SK-N-SH treated with all-trans-retinoic acid at 6 μM for 48 hours (cell line): Measurements from ENCODE around the gene EXOC4.

ENCODE experiments used
- ARNTL ChIP-seq: fragments of 450-650 bp; formaldehyde crosslinking; IDR thresholded peaks from 2 replicates; pipeline ENCODE4 v1.5.0; 2020; ENCODE audit warnings: low read depth, mild to moderate bottlenecking, moderate library complexity, borderline replicate concordance
- ISL1 ChIP-seq: fragments of 250-450 bp; sonication (Bioruptor Pico); IDR thresholded peaks from 2 replicates; pipeline ENCODE4 v2.1.2; 2022; ENCODE audit warnings: mild to moderate bottlenecking, moderate library complexity
- SNAI2 ChIP-seq: fragments of 250-450 bp; sonication (Bioruptor Pico); IDR thresholded peaks from 2 replicates; pipeline ENCODE4 v1.5.0; 2020; ENCODE audit warnings: mild to moderate bottlenecking, moderate library complexity
- ZC3H10 ChIP-seq: fragments of 250-450 bp; sonication (Bioruptor Pico); IDR thresholded peaks from 2 replicates; pipeline ENCODE4 v1.5.1; 2021; ENCODE audit warnings: mild to moderate bottlenecking, moderate library complexity
- ZFP3 ChIP-seq: fragments of 250-450 bp; sonication (Bioruptor Pico); IDR thresholded peaks from 2 replicates; pipeline ENCODE4 v1.5.0; 2020; ENCODE audit warnings: mild to moderate bottlenecking, moderate library complexity
- ZFP30 ChIP-seq: fragments of 450-650 bp; formaldehyde crosslinking; IDR thresholded peaks from 2 replicates; pipeline ENCODE4 v1.5.0; 2022; ENCODE audit warnings: mild to moderate bottlenecking, moderate library complexity
- TF ChIP-seq, protein P1 (sequence below): fragments of 250-450 bp; sonication (Bioruptor Pico); IDR thresholded peaks from 2 replicates; pipeline ENCODE4 v1.8.0; 2020; ENCODE audit warnings: mild to moderate bottlenecking, moderate library complexity, borderline replicate concordance

DNA sequence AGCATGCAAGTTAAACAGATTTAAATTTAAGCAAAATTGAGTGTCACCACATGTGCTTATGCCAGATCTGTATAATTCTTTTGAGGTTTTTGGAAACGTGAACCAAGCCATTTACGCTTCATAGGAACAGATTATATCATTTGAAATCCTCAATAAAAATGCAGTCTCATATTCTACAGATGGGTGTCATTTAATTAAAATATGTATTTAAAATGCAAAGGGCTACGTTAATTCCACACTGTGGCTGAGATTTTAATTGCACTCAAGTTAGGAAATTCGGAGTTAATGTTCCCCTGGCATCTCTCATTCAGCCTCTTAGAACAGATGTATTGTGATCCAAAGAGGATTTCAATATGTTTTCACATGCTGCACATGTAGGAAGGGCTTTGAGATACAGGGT is 709.8 kb downstream of the EXOC4 start:
- no peak for TF ChIP-seq ZFP3 (CRISPR knock-in tag)
- TF ChIP-seq, protein P1, sequence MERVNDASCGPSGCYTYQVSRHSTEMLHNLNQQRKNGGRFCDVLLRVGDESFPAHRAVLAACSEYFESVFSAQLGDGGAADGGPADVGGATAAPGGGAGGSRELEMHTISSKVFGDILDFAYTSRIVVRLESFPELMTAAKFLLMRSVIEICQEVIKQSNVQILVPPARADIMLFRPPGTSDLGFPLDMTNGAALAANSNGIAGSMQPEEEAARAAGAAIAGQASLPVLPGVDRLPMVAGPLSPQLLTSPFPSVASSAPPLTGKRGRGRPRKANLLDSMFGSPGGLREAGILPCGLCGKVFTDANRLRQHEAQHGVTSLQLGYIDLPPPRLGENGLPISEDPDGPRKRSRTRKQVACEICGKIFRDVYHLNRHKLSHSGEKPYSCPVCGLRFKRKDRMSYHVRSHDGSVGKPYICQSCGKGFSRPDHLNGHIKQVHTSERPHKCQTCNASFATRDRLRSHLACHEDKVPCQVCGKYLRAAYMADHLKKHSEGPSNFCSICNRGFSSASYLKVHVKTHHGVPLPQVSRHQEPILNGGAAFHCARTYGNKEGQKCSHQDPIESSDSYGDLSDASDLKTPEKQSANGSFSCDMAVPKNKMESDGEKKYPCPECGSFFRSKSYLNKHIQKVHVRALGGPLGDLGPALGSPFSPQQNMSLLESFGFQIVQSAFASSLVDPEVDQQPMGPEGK (CRISPR knock-in tag), result no peak
- no peak for TF ChIP-seq ARNTL (CRISPR knock-in tag)
- TF ChIP-seq ISL1 (CRISPR knock-in tag), result no peak
- no peak for TF ChIP-seq ZC3H10
- no peak for TF ChIP-seq ZFP30 (CRISPR knock-in tag)
- TF ChIP-seq SNAI2 (CRISPR knock-in tag), result no peak
